ENCODE data around the gene PAX8.

DNA sequence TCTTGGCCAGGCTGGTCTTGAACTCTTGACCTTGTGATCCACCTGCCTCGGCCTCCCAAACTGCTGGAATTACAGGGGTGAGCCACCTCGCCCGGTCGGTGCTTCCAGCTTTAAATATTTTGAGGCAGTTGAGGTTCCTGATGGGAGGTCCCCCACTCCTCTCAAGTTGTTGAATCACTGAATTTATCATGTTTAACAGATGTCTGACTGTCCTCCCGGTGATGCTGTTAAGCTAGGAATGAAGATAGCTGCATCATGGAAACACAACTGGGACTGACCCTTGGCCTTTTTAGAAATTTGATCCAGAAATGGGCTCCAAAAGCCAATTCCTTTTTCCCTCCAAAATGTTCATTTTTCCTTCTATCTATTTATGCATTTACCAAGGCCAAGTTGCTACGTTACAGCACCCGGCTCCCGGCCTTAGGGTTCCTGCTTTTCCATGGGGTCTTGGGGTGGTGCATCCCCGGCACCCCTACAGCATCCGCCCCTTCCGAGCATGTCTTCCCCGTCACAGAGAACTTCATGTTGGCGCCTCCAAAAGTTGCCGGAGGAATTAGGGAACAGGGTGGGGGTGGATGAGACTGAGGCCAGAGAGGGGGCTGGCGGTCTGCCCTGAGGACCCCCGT, 43.9 kb downstream of the PAX8 start:
- TF ChIP-seq, protein P1, sequence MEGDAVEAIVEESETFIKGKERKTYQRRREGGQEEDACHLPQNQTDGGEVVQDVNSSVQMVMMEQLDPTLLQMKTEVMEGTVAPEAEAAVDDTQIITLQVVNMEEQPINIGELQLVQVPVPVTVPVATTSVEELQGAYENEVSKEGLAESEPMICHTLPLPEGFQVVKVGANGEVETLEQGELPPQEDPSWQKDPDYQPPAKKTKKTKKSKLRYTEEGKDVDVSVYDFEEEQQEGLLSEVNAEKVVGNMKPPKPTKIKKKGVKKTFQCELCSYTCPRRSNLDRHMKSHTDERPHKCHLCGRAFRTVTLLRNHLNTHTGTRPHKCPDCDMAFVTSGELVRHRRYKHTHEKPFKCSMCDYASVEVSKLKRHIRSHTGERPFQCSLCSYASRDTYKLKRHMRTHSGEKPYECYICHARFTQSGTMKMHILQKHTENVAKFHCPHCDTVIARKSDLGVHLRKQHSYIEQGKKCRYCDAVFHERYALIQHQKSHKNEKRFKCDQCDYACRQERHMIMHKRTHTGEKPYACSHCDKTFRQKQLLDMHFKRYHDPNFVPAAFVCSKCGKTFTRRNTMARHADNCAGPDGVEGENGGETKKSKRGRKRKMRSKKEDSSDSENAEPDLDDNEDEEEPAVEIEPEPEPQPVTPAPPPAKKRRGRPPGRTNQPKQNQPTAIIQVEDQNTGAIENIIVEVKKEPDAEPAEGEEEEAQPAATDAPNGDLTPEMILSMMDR (IDR thresholded peaks at IDR 0.05) = no peak
- TF ChIP-seq POLR2AphosphoS5 (IDR thresholded peaks at IDR 0.05) (no peak), POLR2A (IDR thresholded peaks at IDR 0.05) (no peak)

All from gastroesophageal sphincter (tissue), 3 donors.